A549 (cell line): Measurements from ENCODE around the gene NHSL2. TPM values are rescaled to one million over a fixed set of nuclear protein-coding genes. Genes with fewer than 3 reads are reported as not detected.

ENCODE experiments used
- ATAC-seq, 2 experiments: fragments of 200-7000 bp in 1 of 2; fragments of >200 bp in 1 of 2; cut with Nextera tagmentation in 1 of 2; cut with Tn5 transposase in 1 of 2; 3 replicates each; pipeline versions ENCODE4 v1.8.0 to v1.9.1; 2018 to 2020; ENCODE audit warnings: mild to moderate bottlenecking in 1 of 2, moderate library complexity in 1 of 2
- CTCF ChIA-PET: fragments of 300-600 bp; sonication (Branson Sonifier 250); formaldehyde crosslinking; extraction: SDS; loops from one replicate; lab custom pipeline; 2021; ENCODE audit warnings: antibody characterized with exemption, inconsistent platforms; lab: Yijun Ruan, JAX
- POLR2A ChIA-PET: fragments of 350-600 bp; formaldehyde crosslinking; extraction: SDS; loops from one replicate; lab custom pipeline; 2021; ENCODE audit warnings: antibody characterized with exemption, inconsistent platforms; lab: Yijun Ruan, JAX
- DNase-seq, 2 experiments: peaks; one replicate each; pipeline versions ENCODE4 v3.0.0 to v3.0.0-alpha.2; 2011 to 2016; ENCODE audit warnings: low read depth in 1 of 2, low spot score in 1 of 2
- FAIRE-seq: peaks from 2 replicates; lab custom pipeline; 2011; peaks lifted over from hg19 to GRCh38; lab: Jason Lieb, UNC
- H3K27ac ChIP-seq, 2 experiments: fragments of >200 bp; sonication (Bioruptor Twin); formaldehyde crosslinking; 3 replicates each; pipeline ENCODE4 v1.5.1; 2016 to 2017
- H3K4me1 ChIP-seq: fragments of >200 bp; sonication (Bioruptor Twin); formaldehyde crosslinking; 3 replicates; pipeline ENCODE4 v1.6.1; 2016
- H3K4me2 ChIP-seq: fragments of >200 bp; sonication (Bioruptor Twin); formaldehyde crosslinking; 3 replicates; pipeline ENCODE4 v1.6.1; 2016
- H3K4me3 ChIP-seq: fragments of >200 bp; sonication (Bioruptor Twin); formaldehyde crosslinking; 3 replicates; pipeline ENCODE4 v1.5.1; 2016
- H3K9me3 ChIP-seq: fragments of >200 bp; sonication (Bioruptor Twin); formaldehyde crosslinking; 3 replicates; pipeline ENCODE4 v1.6.1; 2016
- EP300 ChIP-seq, 2 experiments: fragments of >200 bp; sonication (Bioruptor Twin); formaldehyde crosslinking; IDR thresholded peaks; 2 replicates in 1 of 2; 3 replicates in 1 of 2; pipeline ENCODE4 v1.6.1; 2016 to 2017
- GATA3 ChIP-seq: IDR thresholded peaks from 2 replicates; pipeline ENCODE4 v1.6.1; 2012; ENCODE audit warnings: borderline replicate concordance
- HEYL ChIP-seq: fragments of 250-450 bp; sonication (Bioruptor Pico); IDR thresholded peaks from 2 replicates; pipeline ENCODE4 v1.8.0; 2021; ENCODE audit warnings: mild to moderate bottlenecking, moderate library complexity
- HMGXB4 ChIP-seq: fragments of 250-450 bp; sonication (Bioruptor Pico); IDR thresholded peaks from 2 replicates; pipeline ENCODE4 v1.5.0; 2021; ENCODE audit warnings: mild to moderate bottlenecking, moderate library complexity, borderline replicate concordance
- KDM1A ChIP-seq: fragments of 200-600 bp; sonication (generic); IDR thresholded peaks from 2 replicates; pipeline ENCODE4 v1.6.1; 2016; ENCODE audit warnings: low read depth, mild to moderate bottlenecking
- RAD21 ChIP-seq, 2 experiments: fragments of >200 bp in 1 of 2; sonication (Bioruptor Twin) in 1 of 2; formaldehyde crosslinking in 1 of 2; IDR thresholded peaks in 1 of 2; conservative IDR thresholded peaks in 1 of 2; 2 replicates in 1 of 2; 3 replicates in 1 of 2; pipeline ENCODE4 v1.6.1; 2012 to 2018; ENCODE audit warnings: inconsistent platforms in 1 of 2
- RARB ChIP-seq: fragments of 250-450 bp; sonication (Bioruptor Pico); IDR thresholded peaks from 2 replicates; pipeline ENCODE4 v1.8.0; 2021; ENCODE audit warnings: mild to moderate bottlenecking, moderate library complexity
- RFX5 ChIP-seq: fragments of 450-650 bp; IDR thresholded peaks from 2 replicates; pipeline ENCODE4 v1.7.1; 2014; ENCODE audit warnings: antibody characterized with exemption, mild to moderate bottlenecking, moderate library complexity
- ZC3H11A ChIP-seq: fragments of 450-650 bp; IDR thresholded peaks from 2 replicates; pipeline ENCODE4 v1.6.1; 2014; ENCODE audit warnings: antibody characterized with exemption, mild to moderate bottlenecking
- ZFP36 ChIP-seq: fragments of 450-650 bp; IDR thresholded peaks from 2 replicates; pipeline ENCODE4 v1.6.1; 2014; ENCODE audit warnings: borderline replicate concordance; ENCODE audit not compliant: partially characterized antibody
- WGBS: methylation state at CpG from one replicate; pipeline ENCODE4 v1.1.6; 2017; ENCODE audit errors: missing lambda C conversion rate; 5-methylcytosine and 5-hydroxymethylcytosine counted together
- polyA plus RNA-seq, 4 experiments: library from polyadenylated mRNA; depleted of rRNA in 3 of 4; stranded (reverse); fragments of >200 nt; fragmentation: RNase III in 1 of 4; extraction: RNeasy Plus Mini Kit Qiagen cat#74134 plus additional on column Dnase treatment in 1 of 4; gene quantifications; 2 replicates in 3 of 4; 3 replicates in 1 of 4; pipeline ENCODE4 v1.2.3, GENCODE V29; 2011 to 2017
- TF ChIP-seq, protein P1 (sequence below): fragments of >200 bp; sonication (Bioruptor Twin); formaldehyde crosslinking; IDR thresholded peaks from 2 replicates; pipeline ENCODE4 v1.6.1; 2016
- TF ChIP-seq, protein P2 (sequence below): fragments of >200 bp; sonication (Bioruptor Twin); formaldehyde crosslinking; IDR thresholded peaks from 3 replicates; pipeline ENCODE4 v1.5.1; 2016

NHSL2 gene
- polyA plus RNA-seq, 2 of the 4 experiments (the other 2 are of a cell fraction): 0.26 to 0.48 TPM

- TF ChIP-seq ZC3H11A (no peak), RARB (CRISPR knock-in tag) (no peak), RFX5 (no peak), GATA3 (no peak), KDM1A (no peak), ZFP36 (no peak), RAD21 (conservative IDR thresholded peaks at IDR 0.05 in 1 of 2, IDR thresholded peaks at IDR 0.05 in 1 of 2) (peak in 1 of 2 experiments; percentile 13; a peak in 1 of 5 replicates)
- TF ChIP-seq, protein P1, sequence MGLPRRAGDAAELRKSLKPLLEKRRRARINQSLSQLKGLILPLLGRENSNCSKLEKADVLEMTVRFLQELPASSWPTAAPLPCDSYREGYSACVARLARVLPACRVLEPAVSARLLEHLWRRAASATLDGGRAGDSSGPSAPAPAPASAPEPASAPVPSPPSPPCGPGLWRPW: no peak
- TF ChIP-seq, protein P2, sequence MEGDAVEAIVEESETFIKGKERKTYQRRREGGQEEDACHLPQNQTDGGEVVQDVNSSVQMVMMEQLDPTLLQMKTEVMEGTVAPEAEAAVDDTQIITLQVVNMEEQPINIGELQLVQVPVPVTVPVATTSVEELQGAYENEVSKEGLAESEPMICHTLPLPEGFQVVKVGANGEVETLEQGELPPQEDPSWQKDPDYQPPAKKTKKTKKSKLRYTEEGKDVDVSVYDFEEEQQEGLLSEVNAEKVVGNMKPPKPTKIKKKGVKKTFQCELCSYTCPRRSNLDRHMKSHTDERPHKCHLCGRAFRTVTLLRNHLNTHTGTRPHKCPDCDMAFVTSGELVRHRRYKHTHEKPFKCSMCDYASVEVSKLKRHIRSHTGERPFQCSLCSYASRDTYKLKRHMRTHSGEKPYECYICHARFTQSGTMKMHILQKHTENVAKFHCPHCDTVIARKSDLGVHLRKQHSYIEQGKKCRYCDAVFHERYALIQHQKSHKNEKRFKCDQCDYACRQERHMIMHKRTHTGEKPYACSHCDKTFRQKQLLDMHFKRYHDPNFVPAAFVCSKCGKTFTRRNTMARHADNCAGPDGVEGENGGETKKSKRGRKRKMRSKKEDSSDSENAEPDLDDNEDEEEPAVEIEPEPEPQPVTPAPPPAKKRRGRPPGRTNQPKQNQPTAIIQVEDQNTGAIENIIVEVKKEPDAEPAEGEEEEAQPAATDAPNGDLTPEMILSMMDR: peak; percentile 40; the same call in 2 of the 3 replicates
- CTCF ChIA-PET: interaction anchor here (0.6 to 8.7 kb wide), 11 partner anchors 8 to 174 kb away, joined by 3 to 109 read pairs (median 4); no protein-coding TSS in a partner anchor
- Histone ChIP-seq H3K4me2 (no peak overlapping the region), H3K4me3 (no peak overlapping the region), H3K27ac (no peak overlapping the region), H3K4me1 (peaks cover 9% of the 10 kb centered on the region; the same call in 1 of the 3 replicates), H3K9me3 (no peaks in the 10 kb centered on the region)
- FAIRE-seq: no peak
- peak in 1 of 2 experiments; percentile 44; a peak in 1 of 6 replicates for ATAC-seq
- DNase-seq: peak in 1 of 2 experiments; percentile 39
- POLR2A ChIA-PET: interaction anchor here (0.9 kb wide), 1 partner anchor 110 kb away, joined by 3 read pairs; the partner anchor contains the start of gene RTL5
- WGBS: 19% methylated on average over 2 of the region's 2 CpGs
These were observed 111.3 kb downstream of the NHSL2 start for GRCh38 chrX:72021975-72022374.

DNA sequence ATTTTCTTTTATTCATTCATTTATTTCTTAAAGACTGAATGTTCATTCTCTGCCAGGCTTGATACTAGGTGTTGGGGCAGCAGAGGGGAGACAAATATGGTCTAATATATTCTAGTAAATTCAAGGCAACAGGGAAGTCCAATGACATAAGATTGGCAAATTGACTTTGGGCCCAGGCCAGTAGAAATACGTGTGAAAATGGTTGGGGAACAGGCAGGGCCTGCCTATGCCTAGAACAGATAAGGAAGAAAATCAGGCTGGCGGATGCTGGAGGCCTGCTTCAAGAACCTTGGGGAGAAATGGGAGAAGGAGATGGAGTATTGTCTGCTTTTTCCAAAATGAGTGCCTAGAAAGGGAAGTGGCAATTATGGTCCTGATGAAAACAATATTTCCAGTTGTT, 112.4 kb downstream of the NHSL2 start:
- Histone ChIP-seq H3K4me2 (no peak overlapping the region), H3K4me3 (no peak overlapping the region), H3K4me1 (peaks cover 10% of the 10 kb centered on the region; the same call in 1 of the 3 replicates), H3K27ac (no peak overlapping the region), H3K9me3 (no peaks in the 10 kb centered on the region)
- CTCF ChIA-PET: interaction anchor here (8.7 kb wide), 1 partner anchor 103 kb away, joined by 109 read pairs; no protein-coding TSS in a partner anchor
- ATAC-seq (no peak), FAIRE-seq (no peak), DNase-seq (no peak)
- POLR2A ChIA-PET: no interaction called here
- TF ChIP-seq, protein P2: no peak
- TF ChIP-seq EP300 (IDR thresholded peaks at IDR 0.05): no peak
- no peak for TF ChIP-seq HMGXB4
- WGBS: 70% methylated on average over 2 of the region's 2 CpGs

DNA sequence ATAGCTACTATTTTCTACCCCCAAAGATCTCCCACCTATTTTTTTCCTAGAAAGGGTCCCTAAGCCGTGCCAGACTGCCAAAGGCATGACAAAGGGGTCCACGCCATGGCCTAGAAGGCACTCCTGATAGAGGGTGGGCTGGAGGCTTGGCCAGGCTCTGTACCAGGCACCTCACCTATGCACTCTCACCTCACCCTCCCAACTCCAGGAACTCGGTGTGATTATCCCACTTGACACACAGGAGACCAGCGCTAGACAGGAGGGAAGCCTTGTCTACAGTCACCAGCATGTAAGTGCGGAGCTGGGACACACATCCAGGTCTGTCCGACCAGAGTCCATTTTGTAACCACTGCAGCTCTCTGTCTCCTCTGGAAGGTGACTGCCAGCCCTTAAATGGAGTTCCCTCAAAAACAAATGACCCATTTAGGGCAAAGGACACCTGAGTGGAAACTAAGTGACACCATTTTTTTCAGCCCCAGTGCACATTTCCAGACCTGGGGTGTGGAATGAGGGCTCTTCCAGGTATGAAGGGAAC, 114.7 kb downstream of the NHSL2 start:
- ChIA-PET CTCF (interaction anchor here (0.7 to 8.7 kb wide), 6 partner anchors 21 to 658 kb away, joined by 3 to 109 read pairs (median 4); no protein-coding TSS in a partner anchor), POLR2A (no interaction called here)
- DNase-seq (no peak), FAIRE-seq (no peak), ATAC-seq (no peak)
- TF ChIP-seq HEYL (CRISPR knock-in tag): no peak
- WGBS: 89% methylated on average over 4 of the region's 6 CpGs
- H3K4me3 ChIP-seq: no peak overlapping the region
- no peaks in the 10 kb centered on the region for H3K9me3 ChIP-seq
- H3K4me2 ChIP-seq: no peak overlapping the region
- peaks cover 24% of the 10 kb centered on the region for H3K4me1 ChIP-seq
- H3K27ac ChIP-seq: no peak overlapping the region
